ENCODE results near the gene IBTK. TPM values are rescaled to one million over a fixed set of nuclear protein-coding genes. Genes with fewer than 3 reads are reported as not detected.
"Not testable (repeated sequence)": the region's sequence is repeated elsewhere in the genome, so short reads cannot be mapped to it uniquely, and the experiment has no call there.

The IBTK gene, protein sequence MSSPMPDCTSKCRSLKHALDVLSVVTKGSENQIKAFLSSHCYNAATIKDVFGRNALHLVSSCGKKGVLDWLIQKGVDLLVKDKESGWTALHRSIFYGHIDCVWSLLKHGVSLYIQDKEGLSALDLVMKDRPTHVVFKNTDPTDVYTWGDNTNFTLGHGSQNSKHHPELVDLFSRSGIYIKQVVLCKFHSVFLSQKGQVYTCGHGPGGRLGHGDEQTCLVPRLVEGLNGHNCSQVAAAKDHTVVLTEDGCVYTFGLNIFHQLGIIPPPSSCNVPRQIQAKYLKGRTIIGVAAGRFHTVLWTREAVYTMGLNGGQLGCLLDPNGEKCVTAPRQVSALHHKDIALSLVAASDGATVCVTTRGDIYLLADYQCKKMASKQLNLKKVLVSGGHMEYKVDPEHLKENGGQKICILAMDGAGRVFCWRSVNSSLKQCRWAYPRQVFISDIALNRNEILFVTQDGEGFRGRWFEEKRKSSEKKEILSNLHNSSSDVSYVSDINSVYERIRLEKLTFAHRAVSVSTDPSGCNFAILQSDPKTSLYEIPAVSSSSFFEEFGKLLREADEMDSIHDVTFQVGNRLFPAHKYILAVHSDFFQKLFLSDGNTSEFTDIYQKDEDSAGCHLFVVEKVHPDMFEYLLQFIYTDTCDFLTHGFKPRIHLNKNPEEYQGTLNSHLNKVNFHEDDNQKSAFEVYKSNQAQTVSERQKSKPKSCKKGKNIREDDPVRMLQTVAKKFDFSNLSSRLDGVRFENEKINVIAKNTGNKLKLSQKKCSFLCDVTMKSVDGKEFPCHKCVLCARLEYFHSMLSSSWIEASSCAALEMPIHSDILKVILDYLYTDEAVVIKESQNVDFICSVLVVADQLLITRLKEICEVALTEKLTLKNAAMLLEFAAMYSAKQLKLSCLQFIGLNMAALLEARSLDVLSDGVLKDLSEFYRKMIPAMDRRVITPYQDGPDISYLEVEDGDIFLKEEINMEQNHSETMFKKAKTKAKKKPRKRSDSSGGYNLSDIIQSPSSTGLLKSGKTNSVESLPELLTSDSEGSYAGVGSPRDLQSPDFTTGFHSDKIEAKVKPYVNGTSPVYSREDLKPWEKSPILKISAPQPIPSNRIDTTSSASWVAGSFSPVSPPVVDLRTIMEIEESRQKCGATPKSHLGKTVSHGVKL (N-terminal part only)
- total RNA-seq: 10 to 100 TPM; 13.6 to 27.6 (median 18.1) TPM

DNA sequence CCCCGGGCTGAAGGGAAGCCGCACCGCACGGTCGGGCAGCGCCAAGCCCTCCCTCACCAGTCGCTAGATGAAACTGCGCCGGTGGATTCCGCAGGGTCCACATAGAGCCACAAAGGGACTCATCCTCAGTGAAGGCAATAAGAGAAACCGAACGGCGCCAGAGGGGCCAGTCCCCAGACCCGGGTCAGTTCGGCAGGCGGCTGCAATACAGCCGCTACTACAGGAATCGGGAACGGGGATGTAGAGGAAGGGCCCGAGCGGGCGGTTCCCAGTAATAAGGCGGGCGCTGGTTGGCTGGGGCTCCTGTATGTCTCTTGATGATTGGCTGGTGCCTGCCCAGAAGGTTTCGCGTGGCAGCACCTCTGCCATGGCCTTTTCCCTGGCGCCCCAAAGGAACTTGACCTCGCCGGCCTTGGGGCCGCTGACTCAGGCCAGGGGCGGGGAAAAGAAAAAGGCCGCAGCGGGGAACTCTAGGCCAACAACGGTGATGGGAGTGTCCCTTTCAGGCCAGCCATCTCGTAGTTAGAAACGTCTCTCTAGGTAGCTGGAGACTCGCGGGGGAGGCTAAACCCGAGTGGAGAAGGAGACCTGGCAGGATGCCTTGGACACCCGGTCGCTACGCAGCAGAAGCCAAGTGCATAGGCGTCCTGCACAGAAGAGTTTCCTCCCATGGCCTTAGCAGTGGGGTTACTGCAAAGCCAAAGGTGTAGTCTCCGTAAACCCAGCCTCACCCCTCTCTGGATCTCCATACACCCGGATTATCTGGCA, at the start of gene IBTK:
TSS of gene IBTK (minus strand) at position 240 of the 768 bp plus-strand sequence. CDS start 7,258 bp downstream, outside the sequence.
- Histone ChIP-seq H3K27me3 (no peaks in the 10 kb centered on the region), H3K4me3 (peak within 1 kb of the TSS; percentile 87), H3K4me1 (peaks cover 30% of the 10 kb centered on the region), H3K27ac (peak within 1 kb of the TSS; percentile 94), H3K9me3 (no peaks in the 10 kb centered on the region), H3K36me3 (no peaks in the 10 kb centered on the region)
- TF ChIP-seq POLR2A (IDR thresholded peaks at IDR 0.05): peak in 1 of 2 donors; percentile 50
- TF ChIP-seq CTCF (IDR thresholded peaks at IDR 0.05): no peak
- under 1% methylated on average over 20 of the region's 45 CpGs for WGBS
- peak; percentile 96 to 98 for DNase-seq (ENCODE audit: low spot score in 2 of 2)

- Histone ChIP-seq H3K36me3 (no peaks in the 10 kb centered on the region), H3K4me3 (no peak overlapping the region), H3K27me3 (peaks cover 2% of the 10 kb centered on the region), H3K4me1 (no peaks in the 10 kb centered on the region), H3K9me3 (no peaks in the 10 kb centered on the region), H3K27ac (no peak overlapping the region)
- DNase-seq (ENCODE audit: low spot score in 2 of 2): no peak
- TF ChIP-seq EP300 (IDR thresholded peaks at IDR 0.05) (no peak), POLR2AphosphoS5 (IDR thresholded peaks at IDR 0.05) (no peak), POLR2A (IDR thresholded peaks at IDR 0.05) (no peak), CTCF (IDR thresholded peaks at IDR 0.05) (no peak)
- WGBS: 77% methylated on average over 10 of the region's 11 CpGs
Measured at GRCh38 chr6:82283771-82284410, 36.3 kb upstream of the IBTK start.

DNA sequence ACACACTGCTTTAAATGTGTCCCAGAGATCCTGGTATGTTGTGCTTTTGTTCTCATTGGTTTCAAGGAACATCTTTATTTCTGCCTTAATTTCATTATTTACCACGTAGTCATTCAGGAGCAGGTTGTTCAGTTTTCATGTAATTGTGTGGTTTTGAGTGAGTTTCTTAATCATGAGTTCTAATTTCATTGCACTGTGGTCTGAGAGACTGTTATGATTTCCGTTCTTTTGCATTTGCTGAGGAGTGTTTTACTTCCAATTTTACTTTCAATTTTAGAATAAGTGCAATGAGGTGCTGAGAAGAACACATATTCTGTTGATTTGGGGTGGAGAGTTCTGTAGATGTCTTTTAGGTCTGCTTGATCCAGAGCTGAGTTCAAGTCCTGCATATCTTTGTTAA, 34.0 kb upstream of the IBTK start:
- H3K4me3 ChIP-seq; H3K36me3 ChIP-seq; H3K27ac ChIP-seq; H3K27me3 ChIP-seq; DNase-seq (ENCODE audit: low spot score in 2 of 2); H3K9me3 ChIP-seq; H3K4me1 ChIP-seq: not testable (repeated sequence)
- 77% methylated on average over 2 of the region's 2 CpGs for WGBS

GRCh38 chr6:82277686-82278085, 30.1 kb upstream of the IBTK start:
- Histone ChIP-seq H3K9me3 (no peaks in the 10 kb centered on the region), H3K27me3 (no peaks in the 10 kb centered on the region), H3K36me3 (no peaks in the 10 kb centered on the region), H3K4me1 (no peaks in the 10 kb centered on the region), H3K4me3 (no peak overlapping the region), H3K27ac (no peak overlapping the region)
- DNase-seq (ENCODE audit: low spot score in 2 of 2): no peak
- TF ChIP-seq POLR2A (IDR thresholded peaks at IDR 0.05) (no peak), CTCF (IDR thresholded peaks at IDR 0.05) (no peak), POLR2AphosphoS5 (IDR thresholded peaks at IDR 0.05) (no peak), EP300 (IDR thresholded peaks at IDR 0.05) (no peak)

DNA sequence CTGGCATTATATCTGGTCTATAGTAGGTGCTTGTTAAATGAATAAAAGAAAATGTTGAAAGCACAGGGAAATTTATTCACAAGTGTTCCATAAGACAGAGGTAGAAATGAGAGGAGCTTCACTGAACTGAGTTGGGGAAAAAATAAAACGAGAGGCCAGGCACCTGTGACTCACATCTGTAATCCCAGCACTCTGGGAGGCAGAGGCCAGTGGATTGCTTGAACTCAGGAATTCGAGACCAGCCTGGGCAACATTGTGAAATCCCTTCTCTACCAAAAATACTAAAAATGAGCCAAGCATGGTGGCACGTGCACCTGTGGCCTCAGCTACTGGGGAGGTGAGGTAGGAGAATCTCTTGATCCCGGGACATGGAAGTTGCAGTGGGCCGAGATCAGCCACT, 28.1 kb upstream of the IBTK start:
- 88% methylated on average over 5 of the region's 5 CpGs for WGBS
- no peaks in the 10 kb centered on the region for H3K27me3 ChIP-seq

More for the DNA sequence above, 28.1 kb upstream of the IBTK start:
- H3K4me3 ChIP-seq: no peak overlapping the region
- no peaks in the 10 kb centered on the region for H3K36me3 ChIP-seq
- TF ChIP-seq EP300 (IDR thresholded peaks at IDR 0.05) (no peak), POLR2AphosphoS5 (IDR thresholded peaks at IDR 0.05) (no peak), CTCF (IDR thresholded peaks at IDR 0.05) (no peak), POLR2A (IDR thresholded peaks at IDR 0.05) (no peak)
- H3K9me3 ChIP-seq: no peaks in the 10 kb centered on the region
- H3K27ac ChIP-seq: no peak overlapping the region
- H3K4me1 ChIP-seq: no peaks in the 10 kb centered on the region
- no peak for DNase-seq (ENCODE audit: low spot score in 2 of 2)
